22Rv1 (cell line): ENCODE results near the gene OR1L1.

Experiments used
- ZFX ChIP-seq: fragments of 450-650 bp; IDR thresholded peaks from 2 replicates; pipeline ENCODE4 v1.6.1; 2017; ENCODE audit warnings: antibody characterized with exemption, borderline replicate concordance
- TF ChIP-seq, protein P1 (sequence below): fragments of 450-650 bp; IDR thresholded peaks from 2 replicates; pipeline ENCODE4 v1.5.1; 2017; ENCODE audit warnings: mild to moderate bottlenecking

DNA sequence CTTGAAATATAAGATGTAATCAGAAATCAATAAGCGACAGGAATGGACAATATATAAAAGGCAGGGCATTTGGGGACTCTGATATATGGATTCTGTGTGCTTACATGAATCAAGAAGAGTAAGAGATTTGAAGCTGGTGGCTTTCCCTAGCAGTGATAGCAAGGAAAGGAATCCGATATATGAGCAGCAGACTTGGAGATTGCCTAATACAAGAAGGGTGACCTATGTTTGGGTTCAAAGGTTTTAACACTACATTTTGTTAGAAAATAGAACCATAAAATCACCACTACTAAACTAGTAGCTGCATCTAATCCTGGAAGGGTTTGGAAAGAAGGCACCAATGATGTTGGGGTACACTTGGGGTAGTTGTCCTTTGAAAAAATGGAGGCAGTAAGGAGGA lies 11.0 kb downstream of the OR1L1 start:
- TF ChIP-seq, protein P1, sequence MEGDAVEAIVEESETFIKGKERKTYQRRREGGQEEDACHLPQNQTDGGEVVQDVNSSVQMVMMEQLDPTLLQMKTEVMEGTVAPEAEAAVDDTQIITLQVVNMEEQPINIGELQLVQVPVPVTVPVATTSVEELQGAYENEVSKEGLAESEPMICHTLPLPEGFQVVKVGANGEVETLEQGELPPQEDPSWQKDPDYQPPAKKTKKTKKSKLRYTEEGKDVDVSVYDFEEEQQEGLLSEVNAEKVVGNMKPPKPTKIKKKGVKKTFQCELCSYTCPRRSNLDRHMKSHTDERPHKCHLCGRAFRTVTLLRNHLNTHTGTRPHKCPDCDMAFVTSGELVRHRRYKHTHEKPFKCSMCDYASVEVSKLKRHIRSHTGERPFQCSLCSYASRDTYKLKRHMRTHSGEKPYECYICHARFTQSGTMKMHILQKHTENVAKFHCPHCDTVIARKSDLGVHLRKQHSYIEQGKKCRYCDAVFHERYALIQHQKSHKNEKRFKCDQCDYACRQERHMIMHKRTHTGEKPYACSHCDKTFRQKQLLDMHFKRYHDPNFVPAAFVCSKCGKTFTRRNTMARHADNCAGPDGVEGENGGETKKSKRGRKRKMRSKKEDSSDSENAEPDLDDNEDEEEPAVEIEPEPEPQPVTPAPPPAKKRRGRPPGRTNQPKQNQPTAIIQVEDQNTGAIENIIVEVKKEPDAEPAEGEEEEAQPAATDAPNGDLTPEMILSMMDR, result no peak
- TF ChIP-seq ZFX, result no peak
